C4-2B (cell line): ENCODE measurements around the gene EFNB2.

ENCODE experiments used
- H3K27ac ChIP-seq: fragments of 450-650 bp; 2 replicates; pipeline ENCODE4 v1.5.1; 2017
- CTCF ChIP-seq: fragments of 450-650 bp; conservative IDR thresholded peaks from 2 replicates; pipeline ENCODE4 v1.5.1; 2017; ENCODE audit warnings: mild to moderate bottlenecking
- ZFX ChIP-seq: fragments of 450-650 bp; IDR thresholded peaks from 2 replicates; pipeline ENCODE4 v1.6.1; 2017

EFNB2 gene

GRCh38 chr13:106533943-106534638 lies 1.4 kb downstream of the EFNB2 start:
- no peak for TF ChIP-seq CTCF
- peak; percentile 47; the same call in 1 of the 2 replicates for TF ChIP-seq ZFX
- peak overlapping the region; percentile 71 for H3K27ac ChIP-seq

GRCh38 chr13:106533101-106533942 lies 2.1 kb downstream of the EFNB2 start:
- TF ChIP-seq ZFX (no peak), CTCF (peak; percentile 87)

GRCh38 chr13:106532111-106532929 lies 3.1 kb downstream of the EFNB2 start:
- peak overlapping the region; percentile 71 for H3K27ac ChIP-seq
- no peak for TF ChIP-seq CTCF
- TF ChIP-seq ZFX: no peak

More at GRCh38 chr13:106533101-106533942, 2.1 kb downstream of the EFNB2 start:
- peak overlapping the region; percentile 71 for H3K27ac ChIP-seq

- TF ChIP-seq ZFX (no peak), CTCF (no peak)
- H3K27ac ChIP-seq: no peak overlapping the region; the same call in 1 of the 2 replicates
These were observed 4.4 kb downstream of the EFNB2 start for GRCh38 chr13:106530980-106531481.

GRCh38 chr13:106530171-106530851 lies 5.2 kb downstream of the EFNB2 start:
- H3K27ac ChIP-seq: no peak overlapping the region; the same call in 1 of the 2 replicates
- TF ChIP-seq CTCF (no peak), ZFX (no peak)

- no peak overlapping the region for H3K27ac ChIP-seq
- TF ChIP-seq ZFX: no peak
- no peak for TF ChIP-seq CTCF
These were observed 5.9 kb downstream of the EFNB2 start for GRCh38 chr13:106529415-106530170.
